ENCODE results near the gene PHKB. TPM values are rescaled to one million over a fixed set of nuclear protein-coding genes. Genes with fewer than 3 reads are reported as not detected.

The PHKB gene
- total RNA-seq, 1 donor from 2014 or later = 25.9 TPM

GRCh38 chr16:47624563-47624962 lies 163.4 kb downstream of the PHKB start:
- H3K4me3 ChIP-seq (ENCODE audit: low read depth, low read length) = no peak overlapping the region
- DNase-seq (ENCODE audit: low read depth) = no peak
- TF ChIP-seq CTCF (conservative IDR thresholded peaks at IDR 0.05; ENCODE audit: low read depth, low read length) = no peak

- no peak overlapping the region for H3K4me3 ChIP-seq (ENCODE audit: low read depth, low read length)
- TF ChIP-seq CTCF (conservative IDR thresholded peaks at IDR 0.05; ENCODE audit: low read depth, low read length) = no peak
- no peak for DNase-seq (ENCODE audit: low read depth)
These were observed 164.0 kb downstream of the PHKB start for GRCh38 chr16:47625115-47625567.

- no peak for DNase-seq (ENCODE audit: low read depth)
- TF ChIP-seq CTCF (conservative IDR thresholded peaks at IDR 0.05; ENCODE audit: low read depth, low read length) = no peak
- no peak overlapping the region for H3K4me3 ChIP-seq (ENCODE audit: low read depth, low read length)
These were observed 165.1 kb downstream of the PHKB start for GRCh38 chr16:47626246-47626645.

- no peak for DNase-seq (ENCODE audit: low read depth)
- H3K4me3 ChIP-seq (ENCODE audit: low read depth, low read length) = no peak overlapping the region
- TF ChIP-seq CTCF (conservative IDR thresholded peaks at IDR 0.05; ENCODE audit: low read depth, low read length) = no peak
These were observed 166.0 kb downstream of the PHKB start for GRCh38 chr16:47627085-47627639.

GRCh38 chr16:47627721-47628120 lies 166.6 kb downstream of the PHKB start:
- TF ChIP-seq CTCF (conservative IDR thresholded peaks at IDR 0.05; ENCODE audit: low read depth, low read length) = no peak
- no peak for DNase-seq (ENCODE audit: low read depth)
- no peak overlapping the region for H3K4me3 ChIP-seq (ENCODE audit: low read depth, low read length)

GRCh38 chr16:47631131-47631530 lies 170.0 kb downstream of the PHKB start:
- no peak for TF ChIP-seq CTCF (conservative IDR thresholded peaks at IDR 0.05; ENCODE audit: low read depth, low read length)
- no peak overlapping the region for H3K4me3 ChIP-seq (ENCODE audit: low read depth, low read length)
- DNase-seq (ENCODE audit: low read depth) = no peak

GRCh38 chr16:47634126-47634525 lies 173.0 kb downstream of the PHKB start:
- no peak overlapping the region for H3K4me3 ChIP-seq (ENCODE audit: low read depth, low read length)
- no peak for DNase-seq (ENCODE audit: low read depth)
- TF ChIP-seq CTCF (conservative IDR thresholded peaks at IDR 0.05; ENCODE audit: low read depth, low read length) = no peak

Measured in epithelial cell of proximal tubule (primary cell).